Epithelial cell of proximal tubule (primary cell): ENCODE data around the gene PCSK1. TPM values are rescaled to one million over a fixed set of nuclear protein-coding genes. Genes with fewer than 3 reads are reported as not detected.

ENCODE experiments used
- DNase-seq: peaks from one replicate; pipeline ENCODE4 v3.0.0-alpha.2; 2011; ENCODE audit warnings: low read depth
- H3K4me3 ChIP-seq: 2 replicates; pipeline ENCODE4 v1.5.1; 2011; ENCODE audit warnings: low read depth, mild to moderate bottlenecking, low read length
- CTCF ChIP-seq: conservative IDR thresholded peaks from 2 replicates; pipeline ENCODE4 v1.5.1; 2012; ENCODE audit warnings: low read depth, mild to moderate bottlenecking, low read length
- total RNA-seq: library from RNA; depleted of rRNA; stranded (reverse); fragments of >200 nt; gene quantifications from 2 replicates; pipeline ENCODE4 v1.2.3, GENCODE V29; 2015

PCSK1 gene
- total RNA-seq, 1 donor from 2014 or later = not detected

- no peak for TF ChIP-seq CTCF
- H3K4me3 ChIP-seq = no peak overlapping the region
- DNase-seq = no peak
These were observed 79.8 kb downstream of the PCSK1 start for GRCh38 chr5:96353220-96353619.

GRCh38 chr5:96350678-96351077 is 82.4 kb downstream of the PCSK1 start:
- DNase-seq = no peak
- TF ChIP-seq CTCF = no peak
- H3K4me3 ChIP-seq = no peak overlapping the region

- TF ChIP-seq CTCF = no peak
- DNase-seq = no peak
- no peak overlapping the region for H3K4me3 ChIP-seq
These were observed 84.5 kb downstream of the PCSK1 start for GRCh38 chr5:96348536-96348935.

- TF ChIP-seq CTCF = no peak
- H3K4me3 ChIP-seq = no peak overlapping the region
- DNase-seq = no peak
These were observed 85.4 kb downstream of the PCSK1 start for GRCh38 chr5:96347502-96348292.

GRCh38 chr5:96344678-96345577 is 88.1 kb downstream of the PCSK1 start:
- no peak for DNase-seq
- peak; percentile 69 for TF ChIP-seq CTCF

GRCh38 chr5:96343094-96343493 is 90.0 kb downstream of the PCSK1 start:
- H3K4me3 ChIP-seq = no peak overlapping the region
- DNase-seq = no peak
- no peak for TF ChIP-seq CTCF

More at GRCh38 chr5:96344678-96345577, 88.1 kb downstream of the PCSK1 start:
- no peak overlapping the region for H3K4me3 ChIP-seq
